CD4-positive, alpha-beta T cell treated with Interleukin-17A for 1 hour (primary cell): Measurements from ENCODE around the gene CCNK.
A peak's percentile ranks its signal among the peaks of the same experiment; 100 is the strongest.

Source experiments
- DNase-seq: peaks from one replicate; pipeline ENCODE4 v3.0.0-alpha.2; 2020

The CCNK gene

GRCh38 chr14:99467336-99468078, 13.7 kb upstream of the CCNK start:
- no peak for DNase-seq

DNA sequence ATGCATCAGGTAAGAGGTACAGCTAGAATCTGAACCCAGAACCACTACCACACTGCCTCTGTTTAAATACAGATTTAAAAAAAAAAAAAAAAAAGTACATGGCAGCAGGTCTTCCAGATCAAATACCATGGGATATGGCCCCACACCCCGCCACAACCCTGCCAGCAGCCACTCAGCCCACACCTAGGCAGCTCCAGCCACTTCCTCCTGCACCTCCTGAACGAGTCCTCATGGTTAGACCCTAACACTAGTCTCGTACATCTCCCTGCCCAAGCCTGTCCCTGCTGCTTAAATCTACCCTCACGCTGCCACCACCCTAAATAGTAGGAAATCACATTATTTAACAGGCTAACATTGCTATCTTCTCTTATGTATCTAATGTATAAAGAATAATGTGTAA, 13.1 kb upstream of the CCNK start:
- DNase-seq = no peak

DNA sequence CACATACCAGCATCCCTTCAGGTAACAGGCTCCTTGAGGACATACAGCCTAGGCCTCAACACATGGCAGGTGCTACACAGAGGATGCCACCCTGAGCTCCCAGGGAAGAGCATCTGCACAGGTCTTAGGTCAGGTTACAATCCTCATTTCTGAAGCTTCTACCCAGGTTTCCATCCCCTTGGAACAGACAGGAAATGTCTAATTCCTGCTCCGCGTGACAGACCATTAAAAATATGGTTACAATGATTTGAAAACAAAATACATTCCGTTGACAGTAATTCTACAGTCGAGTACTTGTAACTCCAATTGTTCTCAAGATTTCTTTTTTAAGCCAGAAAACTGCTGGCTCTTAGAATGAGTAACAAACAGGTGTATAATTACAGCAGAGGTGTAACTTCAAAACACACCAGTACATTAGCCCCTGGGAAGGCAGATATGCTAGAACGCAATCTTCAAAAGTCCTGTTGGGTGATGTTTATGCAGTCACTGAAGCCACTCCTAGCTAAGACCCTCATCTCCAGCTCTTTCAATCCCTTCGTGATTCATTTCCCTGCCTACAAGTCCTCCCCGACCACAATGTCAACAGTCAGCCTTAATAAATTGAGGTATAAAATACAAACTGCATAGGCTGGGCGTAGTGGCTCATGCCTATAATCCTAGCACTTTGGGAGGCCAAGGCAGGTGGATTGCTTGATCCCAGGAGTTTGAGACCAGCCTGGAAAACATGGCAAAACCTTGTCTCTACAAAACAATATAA, 12.2 kb upstream of the CCNK start:
- DNase-seq = no peak

DNA sequence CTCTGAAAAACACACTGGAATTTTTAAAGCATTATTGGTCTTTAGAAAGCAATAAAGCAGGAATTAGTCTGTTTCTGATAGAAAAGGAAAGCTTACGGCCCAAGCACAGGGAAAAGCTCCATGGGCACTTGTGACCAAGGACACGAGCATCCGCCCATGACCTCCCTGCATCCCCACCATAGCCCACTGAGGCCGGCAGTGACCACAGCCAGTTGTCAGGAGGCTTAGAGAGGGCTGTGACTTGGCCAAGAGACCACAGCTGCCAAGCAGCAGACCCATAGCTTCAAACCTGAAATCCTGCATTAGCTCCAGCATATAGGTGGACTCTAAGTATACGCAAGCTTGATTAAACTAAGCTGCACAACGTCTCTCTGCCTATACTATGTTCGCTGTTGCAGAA, 9.5 kb upstream of the CCNK start:
- DNase-seq = no peak

- DNase-seq = no peak
Measured at GRCh38 chr14:99472937-99473336, 8.3 kb upstream of the CCNK start.

DNA sequence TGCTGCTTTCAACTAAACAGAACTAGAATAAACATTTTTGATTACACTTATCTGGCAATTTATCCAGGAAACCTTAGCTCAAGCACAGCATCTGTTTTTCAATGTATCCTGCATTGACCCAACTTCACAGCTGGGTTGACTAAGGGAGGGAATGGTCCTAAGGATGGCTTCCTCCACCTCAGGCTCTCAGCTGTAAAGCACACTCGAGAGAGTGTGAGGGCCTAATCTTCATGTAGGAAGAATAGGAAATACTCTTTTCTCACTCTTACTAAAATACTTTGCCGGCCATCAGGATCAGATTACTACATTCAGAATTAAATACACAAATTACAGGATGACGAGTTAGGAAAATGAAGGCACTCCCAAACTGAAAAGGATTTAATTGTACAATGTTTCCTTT, 7.8 kb upstream of the CCNK start:
- no peak for DNase-seq

DNA sequence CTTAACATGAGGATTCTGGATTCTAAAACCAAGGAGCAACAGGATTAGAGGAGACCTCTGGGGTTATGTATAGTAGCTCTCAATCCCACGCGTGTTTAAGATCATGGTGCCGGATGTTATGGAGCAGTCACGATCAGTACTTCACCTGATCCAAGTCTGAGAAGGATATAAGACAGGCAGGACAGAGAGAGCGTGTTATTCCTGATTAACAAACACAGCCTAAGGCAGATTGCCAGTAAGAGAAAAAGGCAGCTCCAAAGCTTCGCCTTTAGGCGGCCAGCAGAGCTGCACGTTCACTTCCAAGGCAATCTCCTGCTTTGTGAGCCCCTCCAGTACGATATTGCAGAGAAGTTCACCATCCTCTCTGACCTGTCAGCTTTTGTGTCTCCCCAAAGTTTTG, 6.0 kb upstream of the CCNK start:
- DNase-seq = no peak

DNA sequence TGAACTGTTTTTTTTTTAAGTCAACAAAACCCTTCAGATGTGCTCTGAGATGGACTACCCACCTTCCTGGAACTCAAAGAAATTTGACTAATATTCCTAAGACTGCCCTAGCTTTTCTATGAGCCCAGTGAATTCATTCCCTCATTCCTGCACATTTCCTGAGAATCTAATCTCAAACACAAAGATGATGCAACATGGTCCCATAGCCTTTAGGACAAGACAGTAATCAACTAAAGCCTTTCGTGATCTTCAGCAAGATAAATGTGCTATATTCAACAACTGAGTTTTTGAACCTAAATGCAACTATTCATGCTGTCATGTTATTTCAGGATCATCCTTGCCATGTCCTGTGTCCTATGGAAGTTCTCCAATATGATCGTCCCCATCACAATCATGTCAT, 5.5 kb upstream of the CCNK start:
- no peak for DNase-seq

- no peak for DNase-seq
Measured at GRCh38 chr14:99476864-99477263, 4.3 kb upstream of the CCNK start.

GRCh38 chr14:99478128-99478527, 3.1 kb upstream of the CCNK start:
- DNase-seq = no peak

GRCh38 chr14:99479160-99479905, 1.9 kb upstream of the CCNK start:
- no peak for DNase-seq

GRCh38 chr14:99479906-99480869, 1.0 kb upstream of the CCNK start, which contains the start of gene SETD3:
Gene SETD3 (minus strand): TSS chr14:99480859. CDS start chr14:99465805, 15,054 bp downstream.
- peak; percentile 32 for DNase-seq

- DNase-seq = no peak
Measured at GRCh38 chr14:99481745-99482099, 513 bp downstream of the CCNK start.

DNA sequence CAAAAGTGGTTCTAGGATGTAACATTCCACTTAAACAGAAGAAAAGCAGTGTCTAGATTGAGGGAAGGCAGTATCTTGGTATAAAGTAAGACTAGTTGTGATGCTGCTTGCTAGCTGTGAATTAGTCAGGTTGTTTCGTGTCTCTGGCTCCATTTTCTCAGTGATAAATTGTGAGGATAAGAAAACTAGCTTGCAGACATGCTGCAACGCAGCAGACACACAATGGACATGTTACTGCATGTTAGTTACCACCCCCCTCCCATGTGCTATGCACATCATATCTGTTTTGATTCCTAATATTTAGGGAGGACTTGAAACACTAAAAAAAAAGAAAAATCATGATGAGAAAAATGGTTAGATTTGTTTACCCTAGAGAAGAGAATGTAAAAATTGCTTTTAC, 2.9 kb downstream of the CCNK start:
- no peak for DNase-seq

- no peak for DNase-seq
Measured at GRCh38 chr14:99497341-99497740, 16.1 kb downstream of the CCNK start.

DNA sequence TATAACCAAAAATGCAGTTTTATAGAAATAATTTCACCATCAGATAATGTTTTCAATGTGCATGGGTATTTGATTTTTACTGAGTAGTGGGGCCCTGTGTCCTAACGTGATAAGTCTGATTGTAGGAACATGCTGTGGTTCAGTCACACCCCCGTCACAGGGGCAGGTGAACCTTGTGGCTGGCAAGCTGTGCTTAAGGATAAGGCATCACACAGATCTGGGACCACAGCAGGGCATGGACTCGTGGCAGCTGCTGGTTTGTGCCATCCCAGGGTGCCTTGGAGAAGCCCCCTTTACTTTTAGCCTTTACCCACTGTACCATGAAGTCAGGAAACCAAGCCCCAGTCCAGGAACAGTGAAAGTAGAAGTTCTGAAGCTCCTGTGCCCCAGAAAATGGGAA, 16.7 kb downstream of the CCNK start:
- no peak for DNase-seq

DNA sequence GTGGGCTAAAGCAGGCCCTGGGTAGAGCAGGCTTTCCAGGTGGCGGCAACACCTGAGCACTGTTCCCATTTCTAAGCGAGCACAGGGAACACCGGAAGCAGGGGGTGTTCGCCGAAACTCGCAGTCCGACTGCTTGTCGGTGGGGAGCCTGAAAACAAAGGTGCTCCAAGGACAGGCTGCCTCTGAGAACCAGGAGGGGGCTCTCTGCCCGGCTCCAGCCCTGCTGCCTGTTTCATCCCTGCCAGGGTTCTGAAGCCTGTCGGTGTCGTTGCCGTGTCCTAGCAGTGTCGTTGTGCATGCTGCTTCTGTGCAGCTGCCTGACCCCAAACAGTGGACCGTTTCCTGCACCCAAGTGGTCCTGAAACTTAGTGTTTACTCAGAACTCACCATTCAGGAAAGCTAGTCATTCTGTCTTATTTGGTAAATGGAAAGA, 21.8 kb downstream of the CCNK start:
- no peak for DNase-seq

GRCh38 chr14:99503848-99504453, 22.7 kb downstream of the CCNK start:
- no peak for DNase-seq

DNA sequence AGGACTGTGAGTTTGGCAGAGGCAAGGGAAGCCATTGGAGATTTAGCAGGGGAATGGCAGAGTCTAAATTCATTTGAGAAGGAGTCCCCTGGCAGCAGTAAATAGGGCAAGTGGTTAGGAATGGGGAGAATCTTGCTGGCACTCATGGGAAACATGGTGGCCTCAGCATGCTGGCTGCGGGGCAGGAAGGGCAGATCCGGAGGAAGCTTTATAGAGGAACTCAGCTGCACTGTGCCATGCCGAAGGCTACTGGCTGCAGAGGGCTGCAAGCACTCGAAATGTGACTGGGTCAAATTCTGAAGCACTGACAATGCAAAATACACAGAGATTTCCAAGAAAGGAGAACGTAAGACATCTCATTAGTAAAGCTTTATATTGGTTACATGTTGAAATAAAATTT, 23.9 kb downstream of the CCNK start:
- no peak for DNase-seq

GRCh38 chr14:99506276-99506675, 25.1 kb downstream of the CCNK start:
- no peak for DNase-seq

- no peak for DNase-seq
Measured at GRCh38 chr14:99507860-99508640, 26.8 kb downstream of the CCNK start.
